ENCODE measurements around the gene TSPEAR. TPM values are rescaled to one million over a fixed set of nuclear protein-coding genes. Genes with fewer than 3 reads are reported as not detected.
"Not testable (repeated sequence)": the region's sequence is repeated elsewhere in the genome, so short reads cannot be mapped to it uniquely, and the experiment has no call there.

TSPEAR gene
- polyA plus RNA-seq, 2 donors: 0.01 to 0.04 TPM

DNA sequence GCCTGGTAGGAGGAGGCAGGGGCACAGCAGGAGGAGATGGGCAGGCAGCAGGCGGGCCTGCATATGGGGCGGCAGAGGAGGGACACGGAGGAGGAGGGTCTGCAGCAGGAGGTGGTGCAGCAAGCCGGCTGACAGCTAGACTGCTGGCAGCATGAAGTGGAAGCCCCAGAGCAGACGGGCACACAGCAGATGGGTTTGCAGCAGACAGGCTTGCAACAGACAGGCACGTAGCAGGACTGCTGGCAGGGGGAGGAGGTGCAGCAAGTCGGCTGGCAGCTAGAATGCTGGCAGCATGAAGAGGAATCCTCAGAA lies 131.6 kb downstream of the TSPEAR start:
- Histone ChIP-seq H3K9me3 (ENCODE audit: control insufficient read depth in 2 of 2, insufficient read depth in 1 of 2, low read depth in 1 of 2, low read length in 1 of 2) (peaks cover 9 to 25% of the 10 kb centered on the region in 2 donors), H3K27ac (ENCODE audit: low read depth in 2 of 2, low read length in 1 of 2) (no peak overlapping the region), H3K4me3 (ENCODE audit: low read depth in 1 of 2, low read length in 2 of 2) (no peak overlapping the region), H3K36me3 (ENCODE audit: control insufficient read depth in 2 of 2, insufficient read depth in 2 of 2, low read length in 1 of 2) (no peaks in the 10 kb centered on the region), H3K27me3 (ENCODE audit: control insufficient read depth in 1 of 2, insufficient read depth in 2 of 2, low read length in 2 of 2) (no peaks in the 10 kb centered on the region), H3K4me1 (ENCODE audit: control insufficient read depth in 2 of 2, insufficient read depth in 2 of 2, low read length in 1 of 2) (no peaks in the 10 kb centered on the region)
- WGBS, 2 donors: 59 to 66% methylated on average over 7 of the region's 7 CpGs

DNA sequence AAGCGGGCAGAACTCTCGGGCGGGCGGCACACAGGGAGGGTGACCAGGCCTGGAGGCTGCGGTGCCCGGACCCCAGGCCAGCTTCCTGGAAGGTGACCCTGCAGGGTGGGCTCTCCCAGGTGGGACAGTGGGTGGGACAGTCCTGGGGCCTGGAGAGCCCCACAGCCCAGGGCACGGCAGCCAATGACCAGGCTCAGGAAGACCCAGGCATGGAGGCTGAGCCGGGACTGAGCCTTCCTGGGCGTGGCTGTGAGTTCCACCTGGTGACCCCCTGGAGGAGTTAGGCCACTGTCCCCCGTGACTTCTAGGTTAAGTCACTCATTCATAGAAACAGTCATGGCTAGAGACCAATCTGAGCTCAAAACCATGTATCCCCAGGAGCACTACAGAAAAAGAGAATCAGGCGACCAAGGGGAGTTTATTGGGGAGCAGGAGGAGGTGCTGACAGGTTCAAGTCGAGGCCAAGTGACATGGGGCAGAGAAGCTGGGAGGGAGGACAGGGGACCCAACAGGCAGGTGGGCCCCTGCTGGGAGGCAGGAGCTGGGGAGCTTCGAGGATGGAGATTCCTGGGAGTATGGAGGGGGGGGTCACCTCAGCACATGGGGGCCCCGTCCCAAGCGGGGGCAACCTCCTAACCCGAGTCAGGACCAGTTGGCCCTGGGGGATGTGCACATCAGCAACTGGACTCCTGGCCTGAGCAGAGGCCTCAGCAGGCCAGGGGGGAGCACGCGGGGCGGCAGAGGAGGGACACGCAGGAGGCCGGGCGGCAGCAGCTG lies 132.1 kb downstream of the TSPEAR start:
- 68 to 79% methylated on average over 17 to 22 of the region's 22 CpGs for WGBS, 2 donors
- H3K27me3 ChIP-seq (ENCODE audit: control insufficient read depth in 1 of 2, insufficient read depth in 2 of 2, low read length in 2 of 2): no peaks in the 10 kb centered on the region
- H3K4me3 ChIP-seq (ENCODE audit: low read depth in 1 of 2, low read length in 2 of 2): no peak overlapping the region

DNA sequence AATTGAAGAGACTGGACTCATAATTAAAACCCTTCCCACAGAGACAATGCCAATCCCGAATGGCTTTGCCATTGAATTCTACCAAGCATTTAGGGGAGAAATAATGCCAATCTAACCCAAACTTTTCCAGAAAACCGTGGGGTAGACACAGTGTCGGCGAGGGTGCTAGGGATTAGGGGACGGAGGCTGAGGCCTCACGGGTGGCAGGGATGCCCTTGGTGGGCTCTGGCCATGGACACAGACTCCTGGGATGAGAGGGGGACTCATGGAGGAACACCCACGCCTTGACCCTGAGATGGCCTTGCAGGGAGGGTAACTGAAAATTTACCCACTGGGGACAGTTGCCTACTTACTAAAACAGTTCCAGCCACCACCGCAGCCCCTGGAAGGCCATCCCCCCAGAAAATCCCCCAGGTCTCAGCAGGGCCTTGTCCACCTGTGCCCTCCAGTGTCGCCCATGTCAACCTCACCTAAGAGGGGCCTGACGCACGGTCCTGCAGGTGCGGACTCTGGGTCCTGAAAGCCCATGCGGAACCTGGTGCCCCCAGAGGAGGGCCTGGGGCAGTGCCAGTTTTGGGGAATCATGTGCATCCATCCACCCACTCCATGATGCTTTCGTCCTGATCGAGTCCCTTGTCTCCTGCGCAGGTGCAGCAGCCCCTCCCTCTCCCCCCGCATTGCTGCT lies 132.9 kb downstream of the TSPEAR start:
- Histone ChIP-seq H3K36me3 (ENCODE audit: control insufficient read depth in 2 of 2, insufficient read depth in 2 of 2, low read length in 1 of 2) (no peaks in the 10 kb centered on the region), H3K4me1 (ENCODE audit: control insufficient read depth in 2 of 2, insufficient read depth in 2 of 2, low read length in 1 of 2) (no peaks in the 10 kb centered on the region), H3K4me3 (ENCODE audit: low read depth in 1 of 2, low read length in 2 of 2) (no peak overlapping the region), H3K27me3 (ENCODE audit: control insufficient read depth in 1 of 2, insufficient read depth in 2 of 2, low read length in 2 of 2) (no peaks in the 10 kb centered on the region), H3K27ac (ENCODE audit: low read depth in 2 of 2, low read length in 1 of 2) (no peak overlapping the region), H3K9me3 (ENCODE audit: control insufficient read depth in 2 of 2, insufficient read depth in 1 of 2, low read depth in 1 of 2, low read length in 1 of 2) (peaks cover 9 to 25% of the 10 kb centered on the region in 2 donors)
- WGBS, 2 donors: 94 to 95% methylated on average over 15 to 17 of the region's 17 CpGs

More for the DNA sequence above, 132.1 kb downstream of the TSPEAR start:
- no peaks in the 10 kb centered on the region for H3K36me3 ChIP-seq (ENCODE audit: control insufficient read depth in 2 of 2, insufficient read depth in 2 of 2, low read length in 1 of 2)
- H3K9me3 ChIP-seq (ENCODE audit: control insufficient read depth in 2 of 2, insufficient read depth in 1 of 2, low read depth in 1 of 2, low read length in 1 of 2): peaks cover 9 to 25% of the 10 kb centered on the region in 2 donors
- no peaks in the 10 kb centered on the region for H3K4me1 ChIP-seq (ENCODE audit: control insufficient read depth in 2 of 2, insufficient read depth in 2 of 2, low read length in 1 of 2)
- H3K27ac ChIP-seq (ENCODE audit: low read depth in 2 of 2, low read length in 1 of 2): no peak overlapping the region

DNA sequence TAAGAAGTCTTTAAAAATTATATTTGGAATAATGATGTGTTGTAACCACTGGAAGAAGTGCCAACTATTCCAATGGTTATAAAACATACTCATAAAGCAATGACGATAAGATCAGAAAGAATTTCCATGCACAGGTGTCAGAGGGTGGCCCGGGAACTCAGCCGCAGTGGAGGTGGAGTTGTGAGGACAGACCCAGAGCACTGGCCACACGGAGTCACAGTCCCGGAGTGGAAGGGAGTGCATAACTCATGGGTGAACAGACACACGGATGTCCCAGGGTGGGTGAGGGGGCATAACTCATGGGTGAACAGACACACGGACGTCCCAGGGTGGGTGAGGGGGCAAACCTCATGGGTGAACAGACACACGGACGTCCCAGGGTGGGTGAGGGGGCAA lies 135.3 kb downstream of the TSPEAR start:
- no peak overlapping the region for H3K27ac ChIP-seq (ENCODE audit: low read depth in 2 of 2, low read length in 1 of 2)
- H3K9me3 ChIP-seq (ENCODE audit: control insufficient read depth in 2 of 2, insufficient read depth in 1 of 2, low read depth in 1 of 2, low read length in 1 of 2): peaks cover 15 to 25% of the 10 kb centered on the region in 2 donors
- H3K27me3 ChIP-seq (ENCODE audit: control insufficient read depth in 1 of 2, insufficient read depth in 2 of 2, low read length in 2 of 2): no peaks in the 10 kb centered on the region
- H3K4me1 ChIP-seq (ENCODE audit: control insufficient read depth in 2 of 2, insufficient read depth in 2 of 2, low read length in 1 of 2): no peaks in the 10 kb centered on the region
- no peak overlapping the region for H3K4me3 ChIP-seq (ENCODE audit: low read depth in 1 of 2, low read length in 2 of 2)
- no peaks in the 10 kb centered on the region for H3K36me3 ChIP-seq (ENCODE audit: control insufficient read depth in 2 of 2, insufficient read depth in 2 of 2, low read length in 1 of 2)
- 80 to 84% methylated on average over 10 of the region's 10 CpGs for WGBS, 2 donors

DNA sequence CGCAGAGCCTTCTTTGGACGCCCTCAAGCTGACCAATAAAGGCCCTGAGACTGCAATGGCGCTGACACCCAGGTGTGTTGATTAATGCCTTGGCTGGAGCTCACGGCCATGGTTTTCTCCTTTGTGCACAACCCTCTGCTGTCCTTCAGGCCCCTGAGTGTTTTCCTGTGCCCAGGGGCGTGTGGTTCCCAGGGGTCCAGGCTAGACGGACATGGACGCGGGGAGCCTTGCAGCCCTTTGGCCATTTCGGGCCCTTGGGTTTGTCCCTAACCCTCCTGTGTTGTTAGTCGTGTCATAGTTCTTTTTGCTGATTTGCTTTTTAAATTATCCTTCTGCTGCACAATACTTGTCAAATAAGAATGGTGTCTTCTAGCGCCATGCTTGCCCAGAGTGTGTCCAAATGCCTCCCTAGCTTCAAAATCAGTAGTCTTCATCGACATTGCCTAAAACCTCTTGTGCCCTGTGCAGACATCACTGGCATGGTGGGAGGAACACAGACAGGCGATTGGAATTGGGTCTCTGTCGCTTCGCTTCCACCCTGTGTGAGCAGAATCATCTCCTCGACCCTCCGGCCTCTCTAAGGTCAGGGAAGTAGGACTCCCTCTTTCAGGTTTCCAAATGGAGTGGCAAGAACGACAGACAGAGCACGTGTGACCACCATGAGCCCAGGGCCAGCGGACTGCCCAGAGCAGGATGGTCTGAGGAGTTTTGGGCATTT lies 135.9 kb downstream of the TSPEAR start:
- Histone ChIP-seq H3K4me3 (ENCODE audit: low read depth in 1 of 2, low read length in 2 of 2) (no peak overlapping the region), H3K27ac (ENCODE audit: low read depth in 2 of 2, low read length in 1 of 2) (no peak overlapping the region), H3K36me3 (ENCODE audit: control insufficient read depth in 2 of 2, insufficient read depth in 2 of 2, low read length in 1 of 2) (no peaks in the 10 kb centered on the region), H3K27me3 (ENCODE audit: control insufficient read depth in 1 of 2, insufficient read depth in 2 of 2, low read length in 2 of 2) (no peaks in the 10 kb centered on the region), H3K4me1 (ENCODE audit: control insufficient read depth in 2 of 2, insufficient read depth in 2 of 2, low read length in 1 of 2) (no peaks in the 10 kb centered on the region), H3K9me3 (ENCODE audit: control insufficient read depth in 2 of 2, insufficient read depth in 1 of 2, low read depth in 1 of 2, low read length in 1 of 2) (peaks cover 14 to 23% of the 10 kb centered on the region in 2 donors)
- WGBS, 2 donors: 87 to 88% methylated on average over 20 of the region's 20 CpGs

DNA sequence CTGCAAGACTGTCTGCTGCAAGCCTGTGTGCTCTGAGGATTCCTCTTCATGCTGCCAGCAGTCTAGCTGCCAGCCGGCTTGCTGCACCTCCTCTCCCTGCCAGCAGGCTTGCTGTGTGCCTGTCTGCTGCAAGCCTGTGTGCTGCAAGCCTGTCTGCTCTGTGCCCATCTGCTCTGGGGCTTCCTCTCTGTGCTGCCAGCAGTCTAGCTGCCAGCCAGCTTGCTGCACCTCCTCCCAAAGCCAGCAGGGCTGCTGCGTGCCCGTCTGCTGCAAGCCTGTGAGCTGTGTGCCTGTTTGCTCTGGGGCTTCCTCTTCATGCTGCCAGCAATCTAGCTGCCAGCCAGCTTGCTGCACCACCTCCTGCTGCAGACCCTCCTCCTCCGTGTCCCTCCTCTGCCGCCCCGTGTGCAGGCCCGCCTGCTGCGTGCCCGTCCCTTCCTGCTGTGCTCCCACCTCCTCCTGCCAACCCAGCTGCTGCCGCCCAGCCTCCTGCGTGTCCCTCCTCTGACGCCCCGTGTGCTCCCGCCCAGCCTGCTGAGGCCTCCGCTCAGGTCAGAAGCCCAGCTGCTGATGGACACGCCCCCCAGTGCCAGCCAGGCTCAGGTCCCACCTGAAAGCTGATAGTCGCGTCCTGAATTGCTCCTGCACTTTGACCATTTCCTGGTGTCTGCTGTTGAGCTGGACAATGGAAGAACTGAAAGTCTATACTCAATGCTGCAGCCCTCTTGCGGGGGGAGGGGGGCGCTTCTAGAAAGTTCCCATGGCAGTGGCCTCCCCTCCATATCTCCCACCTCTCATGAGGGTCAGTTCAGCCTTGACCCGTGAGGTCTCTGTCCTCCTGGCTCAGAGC lies 136.7 kb downstream of the TSPEAR start:
- no peak overlapping the region for H3K27ac ChIP-seq (ENCODE audit: low read depth in 2 of 2, low read length in 1 of 2)

DNA sequence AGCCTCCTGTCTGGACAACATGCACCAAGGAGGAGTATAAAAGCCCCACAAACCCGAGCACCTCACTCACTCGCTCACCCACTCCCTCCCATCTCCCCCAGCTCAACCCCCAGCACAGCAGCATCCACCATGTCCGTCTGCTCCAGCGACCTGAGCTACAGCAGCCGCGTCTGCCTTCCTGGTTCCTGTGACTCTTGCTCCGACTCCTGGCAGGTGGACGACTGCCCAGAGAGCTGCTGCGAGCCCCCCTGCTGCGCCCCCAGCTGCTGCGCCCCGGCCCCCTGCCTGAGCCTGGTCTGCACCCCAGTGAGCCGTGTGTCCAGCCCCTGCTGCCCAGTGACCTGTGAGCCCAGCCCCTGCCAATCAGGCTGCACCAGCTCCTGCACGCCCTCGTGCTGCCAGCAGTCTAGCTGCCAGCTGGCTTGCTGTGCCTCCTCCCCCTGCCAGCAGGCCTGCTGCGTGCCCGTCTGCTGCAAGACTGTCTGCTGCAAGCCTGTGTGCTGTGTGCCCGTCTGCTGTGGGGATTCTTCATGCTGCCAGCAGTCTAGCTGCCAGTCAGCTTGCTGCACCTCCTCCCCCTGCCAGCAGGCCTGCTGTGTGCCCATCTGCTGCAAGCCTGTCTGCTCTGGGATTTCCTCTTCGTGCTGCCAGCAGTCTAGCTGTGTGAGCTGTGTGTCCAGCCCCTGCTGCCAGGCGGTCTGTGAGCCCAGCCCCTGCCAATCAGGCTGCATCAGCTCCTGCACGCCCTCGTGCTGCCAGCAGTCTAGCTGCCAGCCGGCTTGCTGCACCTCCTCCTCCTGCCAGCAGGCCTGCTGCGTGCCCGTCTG lies 137.5 kb downstream of the TSPEAR start, which contains the start of gene KRTAP10-4:
Gene KRTAP10-4, plus strand, starts transcription at position 100 of the 827 bp plus-strand sequence. Its CDS starts 30 bp downstream, at position 130.
- not testable (repeated sequence) for H3K36me3 ChIP-seq (ENCODE audit: control insufficient read depth in 2 of 2, insufficient read depth in 2 of 2, low read length in 1 of 2); H3K27ac ChIP-seq (ENCODE audit: low read depth in 2 of 2, low read length in 1 of 2); H3K4me1 ChIP-seq (ENCODE audit: control insufficient read depth in 2 of 2, insufficient read depth in 2 of 2, low read length in 1 of 2); H3K27me3 ChIP-seq (ENCODE audit: control insufficient read depth in 1 of 2, insufficient read depth in 2 of 2, low read length in 2 of 2); H3K4me3 ChIP-seq (ENCODE audit: low read depth in 1 of 2, low read length in 2 of 2)
- 43 to 45% methylated on average over 20 to 22 of the region's 25 CpGs for WGBS, 2 donors
- peaks cover 13 to 17% of the 10 kb centered on the region in 2 donors for H3K9me3 ChIP-seq (ENCODE audit: control insufficient read depth in 2 of 2, insufficient read depth in 1 of 2, low read depth in 1 of 2, low read length in 1 of 2)

More for the DNA sequence above, 136.7 kb downstream of the TSPEAR start:
- WGBS, 2 donors: 33 to 37% methylated on average over 21 of the region's 21 CpGs
- Histone ChIP-seq H3K36me3 (ENCODE audit: control insufficient read depth in 2 of 2, insufficient read depth in 2 of 2, low read length in 1 of 2) (no peaks in the 10 kb centered on the region), H3K27me3 (ENCODE audit: control insufficient read depth in 1 of 2, insufficient read depth in 2 of 2, low read length in 2 of 2) (no peaks in the 10 kb centered on the region), H3K4me3 (ENCODE audit: low read depth in 1 of 2, low read length in 2 of 2) (no peak overlapping the region), H3K4me1 (ENCODE audit: control insufficient read depth in 2 of 2, insufficient read depth in 2 of 2, low read length in 1 of 2) (no peaks in the 10 kb centered on the region), H3K9me3 (ENCODE audit: control insufficient read depth in 2 of 2, insufficient read depth in 1 of 2, low read depth in 1 of 2, low read length in 1 of 2) (peaks cover 12 to 17% of the 10 kb centered on the region in 2 donors)

DNA sequence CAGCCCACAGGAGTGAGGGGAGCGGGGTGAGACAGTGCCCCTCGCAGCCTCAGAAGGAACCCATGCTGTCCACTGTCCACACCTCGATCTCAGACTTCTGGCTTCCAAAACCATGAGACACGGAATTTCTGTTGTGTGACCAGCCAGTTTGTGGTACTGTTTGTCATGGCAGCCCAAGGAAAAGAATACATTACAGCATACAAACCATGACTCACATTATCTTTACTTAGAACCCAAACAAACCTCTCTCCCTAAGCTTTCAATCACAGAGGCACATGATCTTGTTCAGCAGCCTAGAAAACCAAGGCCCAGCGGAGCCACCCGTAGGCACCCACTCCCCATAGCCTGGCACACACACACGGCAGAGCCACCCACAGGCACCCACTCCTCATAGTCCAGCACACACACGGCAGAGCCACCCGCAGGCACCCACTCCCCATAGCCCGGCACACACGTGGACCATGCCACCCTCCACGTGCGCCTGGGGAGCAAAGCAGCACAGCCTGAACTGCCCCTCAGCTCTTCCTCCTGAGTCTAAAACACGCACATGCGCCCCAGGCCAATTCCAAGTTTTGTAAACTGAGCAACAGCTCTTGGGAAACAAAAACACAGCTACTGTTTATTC lies 138.3 kb downstream of the TSPEAR start:
- Histone ChIP-seq H3K9me3 (ENCODE audit: control insufficient read depth in 2 of 2, insufficient read depth in 1 of 2, low read depth in 1 of 2, low read length in 1 of 2) (peaks cover 13 to 17% of the 10 kb centered on the region in 2 donors), H3K27ac (ENCODE audit: low read depth in 2 of 2, low read length in 1 of 2) (no peak overlapping the region), H3K4me3 (ENCODE audit: low read depth in 1 of 2, low read length in 2 of 2) (no peak overlapping the region), H3K27me3 (ENCODE audit: control insufficient read depth in 1 of 2, insufficient read depth in 2 of 2, low read length in 2 of 2) (no peaks in the 10 kb centered on the region), H3K4me1 (ENCODE audit: control insufficient read depth in 2 of 2, insufficient read depth in 2 of 2, low read length in 1 of 2) (no peaks in the 10 kb centered on the region), H3K36me3 (ENCODE audit: control insufficient read depth in 2 of 2, insufficient read depth in 2 of 2, low read length in 1 of 2) (no peaks in the 10 kb centered on the region)
- WGBS, 2 donors: 75 to 77% methylated on average over 15 of the region's 15 CpGs
